ENCODE data around the gene CCDC13. TPM values are rescaled to one million over a fixed set of nuclear protein-coding genes. Genes with fewer than 3 reads are reported as not detected.

CCDC13 gene
- total RNA-seq, 4 donors from 2014 or later = 1.1 to 2.6 (median 1.9) TPM

DNA sequence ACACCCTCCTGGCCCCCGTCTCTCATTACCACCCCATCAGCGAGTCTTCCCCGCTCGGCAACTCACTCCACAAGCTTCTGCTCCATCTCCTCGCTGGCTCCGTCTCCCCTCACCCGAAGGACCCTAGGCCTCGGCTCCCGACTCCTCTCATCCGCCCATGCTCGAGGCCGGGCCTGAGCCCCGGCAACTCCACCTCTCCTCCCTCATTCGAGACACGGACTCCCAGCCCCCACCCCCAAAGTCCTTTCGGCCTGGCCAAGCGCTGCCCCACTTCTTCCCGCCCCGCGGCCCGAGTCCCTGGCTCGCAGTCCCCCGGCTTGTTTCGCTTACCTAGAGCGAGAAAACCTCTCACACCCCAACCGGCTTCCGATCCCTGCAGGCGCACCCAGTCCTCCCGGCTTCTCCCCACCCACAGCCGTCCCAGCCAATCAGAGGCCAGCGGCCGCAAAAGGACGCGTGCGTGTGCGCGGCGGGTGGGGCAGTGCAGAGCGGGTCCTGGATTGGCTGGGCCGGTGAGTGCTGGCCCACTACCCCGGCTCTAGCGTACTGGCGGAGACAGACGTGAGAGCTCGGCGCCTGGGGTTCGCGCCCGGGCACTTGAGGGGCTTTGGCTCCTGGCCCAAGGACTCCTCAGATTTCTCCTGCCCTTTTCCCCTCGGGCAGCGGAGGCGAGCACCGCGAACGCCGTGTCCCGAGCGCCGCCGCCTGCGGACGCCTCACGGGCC is 31.2 kb upstream of the CCDC13 start, which contains the start of gene HIGD1A:
TSS of gene HIGD1A (minus strand) at position 385 of the 725 bp plus-strand sequence. CDS start 10,237 bp downstream, outside the sequence.
- ATAC-seq (ENCODE audit: low FRiP score) (peak; percentile 100), DNase-seq (ENCODE audit: low spot score) (peak; percentile 81)
- TF ChIP-seq, protein P1, sequence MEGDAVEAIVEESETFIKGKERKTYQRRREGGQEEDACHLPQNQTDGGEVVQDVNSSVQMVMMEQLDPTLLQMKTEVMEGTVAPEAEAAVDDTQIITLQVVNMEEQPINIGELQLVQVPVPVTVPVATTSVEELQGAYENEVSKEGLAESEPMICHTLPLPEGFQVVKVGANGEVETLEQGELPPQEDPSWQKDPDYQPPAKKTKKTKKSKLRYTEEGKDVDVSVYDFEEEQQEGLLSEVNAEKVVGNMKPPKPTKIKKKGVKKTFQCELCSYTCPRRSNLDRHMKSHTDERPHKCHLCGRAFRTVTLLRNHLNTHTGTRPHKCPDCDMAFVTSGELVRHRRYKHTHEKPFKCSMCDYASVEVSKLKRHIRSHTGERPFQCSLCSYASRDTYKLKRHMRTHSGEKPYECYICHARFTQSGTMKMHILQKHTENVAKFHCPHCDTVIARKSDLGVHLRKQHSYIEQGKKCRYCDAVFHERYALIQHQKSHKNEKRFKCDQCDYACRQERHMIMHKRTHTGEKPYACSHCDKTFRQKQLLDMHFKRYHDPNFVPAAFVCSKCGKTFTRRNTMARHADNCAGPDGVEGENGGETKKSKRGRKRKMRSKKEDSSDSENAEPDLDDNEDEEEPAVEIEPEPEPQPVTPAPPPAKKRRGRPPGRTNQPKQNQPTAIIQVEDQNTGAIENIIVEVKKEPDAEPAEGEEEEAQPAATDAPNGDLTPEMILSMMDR (IDR thresholded peaks at IDR 0.05) = no peak

DNA sequence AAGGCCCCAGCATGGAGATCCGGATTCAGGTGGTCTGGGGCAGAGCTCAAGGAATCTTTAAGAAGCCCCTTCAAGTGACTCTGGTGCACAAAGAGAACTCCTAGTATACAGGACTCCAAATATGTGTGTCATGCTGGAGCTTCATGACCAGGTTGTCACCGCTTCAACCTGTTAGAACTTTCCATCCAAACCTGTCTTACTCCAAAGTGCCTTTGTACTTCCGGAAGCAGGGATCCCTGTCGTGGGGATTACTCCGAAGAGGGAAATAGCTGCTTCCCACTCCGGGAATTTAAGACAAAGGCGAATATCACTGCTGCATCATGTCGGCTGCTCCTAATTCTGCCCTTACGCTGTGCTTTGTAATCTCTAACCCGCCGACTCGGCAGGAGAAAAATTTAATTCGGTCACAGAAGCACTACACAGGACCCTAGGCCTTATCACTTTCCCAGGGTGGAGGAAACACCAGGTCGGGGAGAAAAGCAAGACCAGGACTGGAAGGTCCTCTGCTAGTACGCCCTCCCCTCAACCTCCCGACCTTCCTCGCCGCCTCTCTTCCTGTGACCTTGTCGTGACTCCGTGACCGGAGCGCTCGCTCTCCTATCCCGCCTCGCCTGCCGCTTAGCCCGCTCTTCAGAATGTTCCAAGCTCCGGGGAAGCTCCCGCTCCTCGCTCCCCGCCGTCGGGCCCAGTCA is 30.5 kb upstream of the CCDC13 start:
- ATAC-seq (ENCODE audit: low FRiP score) (peak; percentile 10), DNase-seq (ENCODE audit: low spot score) (no peak)
- TF ChIP-seq, protein P1 (IDR thresholded peaks at IDR 0.05) = no peak

DNA sequence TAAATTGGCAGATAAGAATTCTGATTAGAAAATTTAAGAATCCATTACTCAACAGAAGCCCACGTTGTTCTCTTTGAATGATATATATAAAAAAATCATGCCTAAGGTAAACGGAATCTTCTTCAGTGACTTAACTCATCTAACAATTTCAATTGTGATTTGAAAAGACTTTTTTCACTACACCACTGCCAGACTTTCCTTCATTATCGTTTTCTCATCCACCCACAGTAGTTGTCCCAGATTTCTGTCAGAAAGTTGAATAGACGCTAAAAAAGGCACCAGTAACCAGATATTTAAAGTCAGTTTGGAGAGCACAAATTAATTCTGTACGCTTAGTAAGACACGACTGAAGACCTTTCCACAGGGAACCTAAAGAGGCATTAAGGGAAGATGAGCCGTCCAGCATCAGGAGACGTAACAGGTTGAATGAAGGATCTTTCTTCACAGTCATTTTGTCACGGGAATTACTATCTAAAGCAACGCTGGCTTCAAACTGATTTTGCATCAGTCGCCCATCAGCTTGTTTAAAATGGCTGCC is 29.9 kb upstream of the CCDC13 start:
- DNase-seq (ENCODE audit: low spot score) (no peak), ATAC-seq (ENCODE audit: low FRiP score) (no peak)
- TF ChIP-seq, protein P1 (IDR thresholded peaks at IDR 0.05) = no peak

DNA sequence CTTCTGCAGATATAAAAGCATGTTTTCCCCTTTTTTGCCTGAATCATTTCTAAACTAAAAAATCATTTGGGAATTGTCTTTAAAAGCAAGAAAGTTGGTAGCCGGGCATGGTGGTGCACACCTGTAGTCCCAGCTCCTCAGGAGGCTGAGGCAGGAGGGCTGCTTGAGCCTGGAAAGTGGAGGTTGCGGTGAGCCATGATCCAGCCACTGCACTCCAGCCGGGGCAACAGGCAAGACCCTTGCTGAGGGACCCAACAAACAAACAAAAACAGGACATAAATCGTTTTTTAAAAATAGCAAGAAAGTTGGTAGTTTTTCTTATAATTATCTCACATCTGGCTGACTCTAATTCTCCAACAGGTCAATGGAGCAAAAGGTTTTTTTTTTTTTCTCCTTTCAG is 28.7 kb upstream of the CCDC13 start:
- ATAC-seq (ENCODE audit: low FRiP score) = no peak
- TF ChIP-seq, protein P1 (IDR thresholded peaks at IDR 0.05) = no peak
- no peak for DNase-seq (ENCODE audit: low spot score)

DNA sequence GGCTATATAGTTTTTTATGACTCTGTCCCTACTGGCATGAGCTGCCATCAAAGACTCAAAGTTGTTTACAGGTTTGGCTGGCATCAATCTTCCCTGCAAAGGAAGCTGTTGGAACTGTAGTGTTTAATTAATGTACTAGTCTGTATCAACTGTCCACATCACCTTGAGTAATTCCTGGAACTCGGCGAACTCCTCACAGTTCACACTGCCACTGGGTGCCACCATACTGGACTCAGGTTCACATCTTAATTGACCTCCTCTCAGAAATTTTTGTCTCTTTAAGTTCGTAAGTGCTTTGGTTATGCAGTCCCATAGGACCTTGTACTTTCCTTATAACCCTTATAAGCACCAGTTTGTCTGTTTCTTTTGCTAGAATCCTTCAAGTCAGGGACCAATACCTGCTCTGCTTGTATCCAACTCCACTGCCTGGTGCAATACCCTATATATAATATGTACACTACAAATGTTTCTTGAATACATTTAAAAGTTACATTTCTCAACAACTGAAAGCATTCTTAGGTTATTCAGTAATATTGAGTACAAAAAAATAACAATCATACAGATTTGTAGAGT is 28.1 kb upstream of the CCDC13 start:
- TF ChIP-seq, protein P1 (IDR thresholded peaks at IDR 0.05) = no peak
- DNase-seq (ENCODE audit: low spot score) (no peak), ATAC-seq (ENCODE audit: low FRiP score) (no peak)

DNA sequence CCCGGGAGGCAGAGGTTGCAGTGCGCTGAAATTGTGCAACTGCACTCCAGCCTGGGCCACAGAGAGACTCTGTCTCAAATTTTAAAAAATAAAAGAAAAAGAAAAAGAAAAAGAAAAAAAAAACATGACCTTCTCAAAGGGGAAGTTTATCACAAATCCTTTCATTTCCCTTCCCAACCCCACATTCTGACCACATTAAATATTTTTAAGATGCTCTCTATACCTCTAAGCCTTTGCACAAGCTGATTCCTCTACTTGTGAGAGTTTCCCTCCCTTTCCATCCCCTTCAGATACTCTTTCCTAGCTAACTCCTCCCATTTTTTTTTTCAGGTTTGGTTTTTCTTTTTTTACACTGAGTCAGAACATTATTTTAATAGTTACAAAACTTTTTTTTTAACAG is 27.2 kb upstream of the CCDC13 start:
- TF ChIP-seq, protein P1 (IDR thresholded peaks at IDR 0.05) = no peak
- ATAC-seq (ENCODE audit: low FRiP score) = no peak
- no peak for DNase-seq (ENCODE audit: low spot score)

Data from omental fat pad (tissue), 4 donors.